Measurements from ENCODE around the gene PALLD. TPM values are rescaled to one million over a fixed set of nuclear protein-coding genes. Genes with fewer than 3 reads are reported as not detected.

Gene PALLD
- total and polyA plus RNA-seq, 2 of the 13 experiments (the other 11 are each of a cell fraction or from before 2014, with no cell fraction given): 0.50 to 1.5 TPM

- TF ChIP-seq MYPOP (CRISPR knock-in tag; IDR thresholded peaks at IDR 0.05) (no peak), ZUFSP (CRISPR knock-in tag; IDR thresholded peaks at IDR 0.05; ENCODE audit: borderline replicate concordance) (no peak), MTERF4 (CRISPR knock-in tag; IDR thresholded peaks at IDR 0.05) (no peak), PTBP1 (IDR thresholded peaks at IDR 0.05; ENCODE audit: low read depth, low read length, poor library complexity, severe bottlenecking) (no peak), ATF4 (CRISPR knock-in tag; IDR thresholded peaks at IDR 0.05) (no peak), ZNF296 (CRISPR knock-in tag; conservative IDR thresholded peaks at IDR 0.05) (no peak), ZBTB20 (CRISPR knock-in tag; IDR thresholded peaks at IDR 0.05; ENCODE audit: borderline replicate concordance, low read depth) (peak; percentile 47; the same call in 1 of the 2 replicates), FOXO1 (CRISPR knock-in tag; IDR thresholded peaks at IDR 0.05) (no peak), FOXP1 (IDR thresholded peaks at IDR 0.05) (no peak), FOXP1 (CRISPR knock-in tag; IDR thresholded peaks at IDR 0.05) (peak; percentile 50), AHDC1 (CRISPR knock-in tag; IDR thresholded peaks at IDR 0.05; ENCODE audit: borderline replicate concordance) (peak; percentile 18; the same call in 1 of the 2 replicates), THAP7 (CRISPR knock-in tag; IDR thresholded peaks at IDR 0.05) (no peak), THAP8 (CRISPR knock-in tag; IDR thresholded peaks at IDR 0.05; ENCODE audit: borderline replicate concordance) (no peak), ZNF709 (CRISPR knock-in tag; IDR thresholded peaks at IDR 0.05) (no peak), MTA1 (CRISPR knock-in tag; IDR thresholded peaks at IDR 0.05; ENCODE audit: borderline replicate concordance) (no peak), PHF21A (CRISPR knock-in tag; IDR thresholded peaks at IDR 0.05) (no peak), MED8 (CRISPR knock-in tag; IDR thresholded peaks at IDR 0.05; ENCODE audit: insufficient replicate concordance) (no peak), FOXA3 (CRISPR knock-in tag; IDR thresholded peaks at IDR 0.05) (peak; percentile 66)
Measured at GRCh38 chr4:168679819-168680218, 183.0 kb downstream of the PALLD start (continued).
